Upper lobe of left lung (tissue), 6 donors: Measurements from ENCODE around the gene RBP4. TPM values are rescaled to one million over a fixed set of nuclear protein-coding genes. Genes with fewer than 3 reads are reported as not detected.

Experiments
- ATAC-seq, 2 donors: fragments of 200-7000 bp; cut with Tn5 transposase; one replicate each; pipeline ENCODE4 v1.9.1; 2022; ENCODE audit warnings: mild to moderate bottlenecking in 2 of 2, moderate library complexity in 2 of 2; ENCODE audit not compliant: low FRiP score in 2 of 2
- DNase-seq, 2 donors: peaks; one replicate each; pipeline ENCODE4 v3.0.0-alpha.2; 2019 to 2020
- H3K27ac ChIP-seq, 4 donors: fragments of 200-600 bp; sonication (generic); one replicate each; pipeline ENCODE4 v1.5.1; 2016 to 2019
- H3K27me3 ChIP-seq, 4 donors: fragments of 200-600 bp; sonication (generic); one replicate each; pipeline ENCODE4 v1.5.1; 2017 to 2019
- H3K36me3 ChIP-seq, 4 donors: fragments of 200-600 bp; sonication (generic); one replicate each; pipeline ENCODE4 v1.5.1; 2016 to 2019
- H3K4me1 ChIP-seq, 4 donors: fragments of 200-600 bp; sonication (generic); one replicate each; pipeline ENCODE4 v1.5.1; 2018 to 2019
- H3K4me3 ChIP-seq, 4 donors: fragments of 200-600 bp; sonication (generic); one replicate each; pipeline ENCODE4 v1.5.1; 2017 to 2019; ENCODE audit warnings: mild to moderate bottlenecking in 2 of 4, moderate library complexity in 1 of 4
- H3K9me3 ChIP-seq, 4 donors: fragments of 200-600 bp; sonication (generic); one replicate each; pipeline ENCODE4 v1.5.1; 2018 to 2019
- CTCF ChIP-seq, 6 experiments: fragments of 450-650 bp in 4 of 6; fragments of 200-600 bp in 2 of 6; sonication (generic) in 2 of 6; IDR thresholded peaks; one replicate each; pipeline ENCODE4 v1.5.1; 2016 to 2019; ENCODE audit warnings: antibody characterized with exemption in 6 of 6
- EP300 ChIP-seq, 4 donors: sonication (generic); formaldehyde crosslinking; IDR thresholded peaks; one replicate each; pipeline ENCODE4 v1.5.1; 2017; ENCODE audit warnings: antibody characterized with exemption in 4 of 4, control low read depth in 2 of 4
- POLR2A ChIP-seq, 4 donors: fragments of 450-650 bp; IDR thresholded peaks; one replicate each; pipeline ENCODE4 v1.5.1; 2016 to 2017; ENCODE audit warnings: antibody characterized with exemption in 4 of 4, mild to moderate bottlenecking in 2 of 4
- POLR2AphosphoS5 ChIP-seq, 2 donors: sonication (generic); formaldehyde crosslinking; IDR thresholded peaks; one replicate each; pipeline ENCODE4 v1.5.1; 2017; ENCODE audit warnings: antibody characterized with exemption in 2 of 2
- WGBS, 2 donors: methylation state at CpG; one replicate each; pipeline ENCODE4 v1.1.5; 2017 to 2018; 5-methylcytosine and 5-hydroxymethylcytosine counted together
- total RNA-seq, 6 donors: library from RNA; depleted of rRNA in 4 of 6; stranded (reverse); fragments of >200 nt in 4 of 6; gene quantifications; one replicate each; pipeline versions ENCODE4 v1.1.0 to v1.2.1, GENCODE V29; 2016 to 2021
- donor health status: DM: no; HTN: no; CAD: no; lungs with moderate emphysema.
- donor health status: DM: no; HTN: yes; CAD: no; lungs with severe emphysema.

RBP4 gene
- total RNA-seq, 6 donors from 2014 or later, result 11.5 to 50.7 (median 28.3) TPM

- TF ChIP-seq CTCF (IDR thresholded peaks at IDR 0.05), result no peak
- no peak for TF ChIP-seq POLR2AphosphoS5 (IDR thresholded peaks at IDR 0.05)
- TF ChIP-seq EP300 (IDR thresholded peaks at IDR 0.05), result no peak
- TF ChIP-seq POLR2A (IDR thresholded peaks at IDR 0.05), result no peak
- no peaks in the 10 kb centered on the region for H3K4me1 ChIP-seq
- no peak overlapping the region for H3K27ac ChIP-seq
- no peaks in the 10 kb centered on the region for H3K27me3 ChIP-seq
- ATAC-seq, result no peak
- DNase-seq, result no peak
- H3K9me3 ChIP-seq, result no peaks in the 10 kb centered on the region
- WGBS, 2 donors, result 86 to 89% methylated on average over 7 of the region's 7 CpGs
- H3K4me3 ChIP-seq, result no peak overlapping the region
- no peaks in the 10 kb centered on the region for H3K36me3 ChIP-seq
These were observed 13.2 kb upstream of the RBP4 start for GRCh38 chr10:93614101-93614825.

- TF ChIP-seq EP300 (IDR thresholded peaks at IDR 0.05) (no peak), POLR2AphosphoS5 (IDR thresholded peaks at IDR 0.05) (no peak), CTCF (IDR thresholded peaks at IDR 0.05) (no peak), POLR2A (IDR thresholded peaks at IDR 0.05) (no peak)
- Histone ChIP-seq H3K27me3 (no peaks in the 10 kb centered on the region), H3K36me3 (no peaks in the 10 kb centered on the region), H3K9me3 (no peaks in the 10 kb centered on the region), H3K4me3 (no peak overlapping the region), H3K27ac (no peak overlapping the region), H3K4me1 (no peaks in the 10 kb centered on the region)
- DNase-seq, result no peak
- 82% methylated on average over 3 of the region's 3 CpGs for WGBS, 2 donors
- no peak for ATAC-seq
These were observed 12.1 kb upstream of the RBP4 start for GRCh38 chr10:93613126-93613525.

GRCh38 chr10:93612311-93612710 lies 11.3 kb upstream of the RBP4 start, which contains the start of gene PDE6C:
Gene PDE6C (plus strand): TSS chr10:93612537. CDS start chr10:93612726, 189 bp downstream.
- no peaks in the 10 kb centered on the region for H3K27me3 ChIP-seq
- DNase-seq (no peak), ATAC-seq (no peak)
- H3K4me1 ChIP-seq, result no peaks in the 10 kb centered on the region
- H3K4me3 ChIP-seq, result no peak within 1 kb of the TSS
- TF ChIP-seq POLR2A (IDR thresholded peaks at IDR 0.05), result no peak
- TF ChIP-seq EP300 (IDR thresholded peaks at IDR 0.05), result no peak
- 76 to 90% methylated on average over 6 of the region's 6 CpGs for WGBS, 2 donors
- no peak within 1 kb of the TSS for H3K27ac ChIP-seq
- H3K36me3 ChIP-seq, result no peaks in the 10 kb centered on the region
- H3K9me3 ChIP-seq, result no peaks in the 10 kb centered on the region

GRCh38 chr10:93608421-93608820 lies 7.4 kb upstream of the RBP4 start:
- 88 to 92% methylated on average over 3 of the region's 3 CpGs for WGBS, 2 donors
- Histone ChIP-seq H3K27me3 (no peaks in the 10 kb centered on the region), H3K27ac (no peak overlapping the region), H3K4me3 (no peak overlapping the region), H3K9me3 (no peaks in the 10 kb centered on the region), H3K36me3 (no peaks in the 10 kb centered on the region), H3K4me1 (no peaks in the 10 kb centered on the region)
- ATAC-seq (no peak), DNase-seq (no peak)
- TF ChIP-seq EP300 (IDR thresholded peaks at IDR 0.05) (no peak), POLR2AphosphoS5 (IDR thresholded peaks at IDR 0.05) (no peak)

- H3K9me3 ChIP-seq, result no peaks in the 10 kb centered on the region
- peaks cover 0 to 18% (median 6%) of the 10 kb centered on the region in 4 donors for H3K27me3 ChIP-seq
These were observed 3.1 kb upstream of the RBP4 start for GRCh38 chr10:93604146-93604545.

More at GRCh38 chr10:93604146-93604545, 3.1 kb upstream of the RBP4 start:
- DNase-seq (no peak), ATAC-seq (no peak)
- 40 to 41% methylated on average over 2 of the region's 2 CpGs for WGBS, 2 donors
- H3K27ac ChIP-seq, result no peak overlapping the region
- TF ChIP-seq POLR2AphosphoS5 (IDR thresholded peaks at IDR 0.05) (no peak), CTCF (IDR thresholded peaks at IDR 0.05) (no peak), EP300 (IDR thresholded peaks at IDR 0.05) (no peak), POLR2A (IDR thresholded peaks at IDR 0.05) (no peak)
- H3K4me3 ChIP-seq, result no peak overlapping the region
- peaks cover 12 to 16% (median 15%) of the 10 kb centered on the region in 4 donors for H3K4me1 ChIP-seq
- H3K36me3 ChIP-seq, result no peaks in the 10 kb centered on the region
